NT2/D1 (cell line): ENCODE measurements around the gene NFATC3.

Experiments
- DNase-seq: peaks from one replicate; pipeline ENCODE4 v3.0.0-alpha.2; 2011; ENCODE audit warnings: low read depth, low spot score
- H3K27me3 ChIP-seq: 2 replicates; pipeline ENCODE4 v1.6.0; 2011; ENCODE audit warnings: mild to moderate bottlenecking; ENCODE audit not compliant: insufficient read length, insufficient read depth
- H3K36me3 ChIP-seq: 2 replicates; pipeline ENCODE4 v1.6.1; 2011; ENCODE audit warnings: mild to moderate bottlenecking, low read length, mixed read lengths; ENCODE audit not compliant: insufficient read depth, insufficient read length
- H3K4me1 ChIP-seq: 2 replicates; pipeline ENCODE4 v1.5.1; 2011; ENCODE audit not compliant: insufficient read depth, insufficient read length
- H3K4me3 ChIP-seq: 2 replicates; pipeline ENCODE4 v1.5.1; 2011; ENCODE audit warnings: low read depth; ENCODE audit not compliant: insufficient read length
- H3K9ac ChIP-seq: 2 replicates; pipeline ENCODE4 v1.6.0; 2011; ENCODE audit warnings: low read depth; ENCODE audit not compliant: insufficient read length
- H3K9me3 ChIP-seq: 2 replicates; pipeline ENCODE4 v1.5.1; 2011; ENCODE audit warnings: mild to moderate bottlenecking, low read length; ENCODE audit not compliant: insufficient read depth
- SUZ12 ChIP-seq: IDR thresholded peaks from 2 replicates; pipeline ENCODE4 v1.6.1; 2011; ENCODE audit not compliant: insufficient read length, insufficient read depth; ENCODE audit errors: extremely low read depth
- YY1 ChIP-seq: IDR thresholded peaks from 2 replicates; pipeline ENCODE4 v1.6.1; 2011; ENCODE audit not compliant: insufficient read length, insufficient read depth
- ZNF274 ChIP-seq: IDR thresholded peaks from 2 replicates; pipeline ENCODE4 v1.6.1; 2011; ENCODE audit warnings: mild to moderate bottlenecking, low read depth, low read length

Gene NFATC3

DNA sequence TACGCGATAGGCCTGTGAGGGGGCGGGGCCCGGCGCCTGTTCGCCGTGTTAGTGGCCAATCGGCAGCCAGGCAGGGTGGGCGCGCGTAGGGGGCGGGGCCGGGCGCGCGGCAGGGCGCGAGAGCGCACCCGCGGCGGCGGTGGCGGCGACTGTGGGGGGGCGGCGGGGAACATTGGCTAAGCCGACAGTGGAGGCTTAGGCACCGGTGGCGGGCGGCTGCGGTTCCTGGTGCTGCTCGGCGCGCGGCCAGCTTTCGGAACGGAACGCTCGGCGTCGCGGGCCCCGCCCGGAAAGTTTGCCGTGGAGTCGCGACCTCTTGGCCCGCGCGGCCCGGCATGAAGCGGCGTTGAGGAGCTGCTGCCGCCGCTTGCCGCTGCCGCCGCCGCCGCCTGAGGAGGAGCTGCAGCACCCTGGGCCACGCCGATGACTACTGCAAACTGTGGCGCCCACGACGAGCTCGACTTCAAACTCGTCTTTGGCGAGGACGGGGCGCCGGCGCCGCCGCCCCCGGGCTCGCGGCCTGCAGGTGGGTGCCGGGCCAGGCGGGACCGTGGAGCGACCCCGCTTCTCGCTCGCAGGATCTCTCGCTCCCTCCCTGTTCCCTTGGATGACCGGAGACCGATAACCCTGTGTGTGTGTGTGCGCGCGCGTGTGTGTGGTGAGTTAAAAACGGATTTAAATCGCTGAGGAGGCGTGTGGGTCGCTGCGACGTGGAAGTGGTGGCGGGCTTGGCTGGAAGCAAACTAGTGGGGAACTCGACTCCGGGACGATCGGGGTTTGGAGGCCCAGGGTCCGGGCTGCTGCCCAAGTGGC lies at the start of gene NFATC3:
TSS of gene NFATC3 (plus strand) at position 112 of the 813 bp plus-strand sequence. CDS start at position 424, 312 bp downstream.
- TF ChIP-seq SUZ12, result no peak
- no peak for TF ChIP-seq ZNF274
- no peak for TF ChIP-seq YY1
- DNase-seq, result peak; percentile 94
- H3K9ac ChIP-seq, result peak within 1 kb of the TSS; percentile 96
- peaks cover under 1% of the 10 kb centered on the region for H3K36me3 ChIP-seq
- H3K9me3 ChIP-seq, result no peaks in the 10 kb centered on the region
- peaks cover 10% of the 10 kb centered on the region for H3K4me1 ChIP-seq
- H3K4me3 ChIP-seq, result peak within 1 kb of the TSS; percentile 90
- H3K27me3 ChIP-seq, result no peaks in the 10 kb centered on the region

- no peak overlapping the region for H3K4me3 ChIP-seq
- no peaks in the 10 kb centered on the region for H3K27me3 ChIP-seq
- no peak overlapping the region for H3K9ac ChIP-seq
- DNase-seq, result no peak
- no peaks in the 10 kb centered on the region for H3K4me1 ChIP-seq
- H3K36me3 ChIP-seq, result peaks cover 36% of the 10 kb centered on the region
- TF ChIP-seq YY1 (no peak), SUZ12 (no peak), ZNF274 (no peak)
- H3K9me3 ChIP-seq, result no peaks in the 10 kb centered on the region
Observed at GRCh38 chr16:68037841-68038597, 47.2 kb upstream of the NFATC3 start.

- no peaks in the 10 kb centered on the region for H3K4me1 ChIP-seq
- no peak overlapping the region for H3K9ac ChIP-seq
- no peak for TF ChIP-seq ZNF274
- TF ChIP-seq YY1, result no peak
- TF ChIP-seq SUZ12, result no peak
- H3K27me3 ChIP-seq, result no peaks in the 10 kb centered on the region
- H3K9me3 ChIP-seq, result no peaks in the 10 kb centered on the region
- H3K36me3 ChIP-seq, result peaks cover 32% of the 10 kb centered on the region
- H3K4me3 ChIP-seq, result no peak overlapping the region
- peak; percentile 63 for DNase-seq
Observed at GRCh38 chr16:68040506-68041288, 44.5 kb upstream of the NFATC3 start.

GRCh38 chr16:68041783-68042182 lies 43.4 kb upstream of the NFATC3 start:
- Histone ChIP-seq H3K27me3 (no peaks in the 10 kb centered on the region), H3K9me3 (no peaks in the 10 kb centered on the region), H3K4me1 (no peaks in the 10 kb centered on the region), H3K36me3 (peaks cover 32% of the 10 kb centered on the region), H3K9ac (no peak overlapping the region), H3K4me3 (no peak overlapping the region)
- no peak for DNase-seq
- TF ChIP-seq ZNF274 (no peak), YY1 (no peak), SUZ12 (no peak)

DNA sequence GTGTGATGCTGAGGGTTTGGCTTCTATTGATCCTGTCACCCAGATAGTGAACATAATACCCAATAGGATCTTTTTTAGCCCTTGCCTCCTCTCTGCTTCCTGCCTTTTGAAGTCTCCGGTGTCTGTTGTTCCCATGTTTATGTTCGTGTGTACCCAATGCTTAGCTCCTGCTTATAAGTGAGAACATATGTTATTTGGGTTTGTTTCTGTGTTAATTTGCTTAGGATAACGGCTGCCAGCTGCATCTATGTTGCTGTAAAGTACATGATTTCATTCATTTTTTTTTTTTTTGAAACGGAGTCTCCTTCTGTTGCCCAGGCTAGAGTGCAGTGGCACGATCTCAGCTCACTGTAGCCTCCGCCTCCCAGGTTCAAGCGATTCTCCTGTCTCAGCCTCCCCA lies 39.1 kb upstream of the NFATC3 start:
- no peaks in the 10 kb centered on the region for H3K27me3 ChIP-seq
- H3K9ac ChIP-seq, result no peak overlapping the region
- no peak for DNase-seq
- no peaks in the 10 kb centered on the region for H3K9me3 ChIP-seq
- H3K4me1 ChIP-seq, result no peaks in the 10 kb centered on the region
- H3K36me3 ChIP-seq, result peaks cover 49% of the 10 kb centered on the region
- H3K4me3 ChIP-seq, result no peak overlapping the region
- TF ChIP-seq SUZ12 (no peak), ZNF274 (no peak), YY1 (no peak)

- Histone ChIP-seq H3K36me3 (peaks cover 44% of the 10 kb centered on the region), H3K4me1 (no peaks in the 10 kb centered on the region), H3K27me3 (no peaks in the 10 kb centered on the region), H3K9me3 (no peaks in the 10 kb centered on the region), H3K9ac (no peak overlapping the region), H3K4me3 (no peak overlapping the region)
- no peak for DNase-seq
- TF ChIP-seq ZNF274, result no peak
- no peak for TF ChIP-seq YY1
- TF ChIP-seq SUZ12, result no peak
Observed at GRCh38 chr16:68047987-68048386, 37.2 kb upstream of the NFATC3 start.
